ENCODE measurements around the gene ICAM4.

DNA sequence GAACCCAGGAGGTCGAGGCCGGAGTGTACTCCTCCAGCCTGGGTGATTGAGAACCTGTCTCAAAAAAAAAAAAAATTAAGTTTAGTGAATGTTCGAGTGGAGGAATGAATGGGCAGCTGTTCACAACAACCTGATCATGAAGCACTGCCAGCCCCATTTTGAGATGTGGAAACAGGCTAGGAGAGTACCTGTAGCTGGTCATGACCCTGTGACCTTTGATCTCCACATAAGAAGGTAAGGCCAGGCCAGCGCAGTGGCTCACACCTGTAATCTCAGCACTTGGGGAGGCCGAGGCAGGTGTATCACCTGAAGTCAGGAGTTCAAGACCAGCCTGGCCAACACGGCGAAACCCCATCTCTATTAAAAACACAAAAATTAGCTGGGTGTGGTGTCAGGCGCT is 39.0 kb downstream of the ICAM4 start:
- TF ChIP-seq, protein P1, sequence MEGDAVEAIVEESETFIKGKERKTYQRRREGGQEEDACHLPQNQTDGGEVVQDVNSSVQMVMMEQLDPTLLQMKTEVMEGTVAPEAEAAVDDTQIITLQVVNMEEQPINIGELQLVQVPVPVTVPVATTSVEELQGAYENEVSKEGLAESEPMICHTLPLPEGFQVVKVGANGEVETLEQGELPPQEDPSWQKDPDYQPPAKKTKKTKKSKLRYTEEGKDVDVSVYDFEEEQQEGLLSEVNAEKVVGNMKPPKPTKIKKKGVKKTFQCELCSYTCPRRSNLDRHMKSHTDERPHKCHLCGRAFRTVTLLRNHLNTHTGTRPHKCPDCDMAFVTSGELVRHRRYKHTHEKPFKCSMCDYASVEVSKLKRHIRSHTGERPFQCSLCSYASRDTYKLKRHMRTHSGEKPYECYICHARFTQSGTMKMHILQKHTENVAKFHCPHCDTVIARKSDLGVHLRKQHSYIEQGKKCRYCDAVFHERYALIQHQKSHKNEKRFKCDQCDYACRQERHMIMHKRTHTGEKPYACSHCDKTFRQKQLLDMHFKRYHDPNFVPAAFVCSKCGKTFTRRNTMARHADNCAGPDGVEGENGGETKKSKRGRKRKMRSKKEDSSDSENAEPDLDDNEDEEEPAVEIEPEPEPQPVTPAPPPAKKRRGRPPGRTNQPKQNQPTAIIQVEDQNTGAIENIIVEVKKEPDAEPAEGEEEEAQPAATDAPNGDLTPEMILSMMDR (IDR thresholded peaks at IDR 0.05; ENCODE audit: borderline replicate concordance, extremely low read depth, low read length, poor library complexity, severe bottlenecking) = no peak
- no peak for TF ChIP-seq EZH2 (IDR thresholded peaks at IDR 0.05; ENCODE audit: borderline replicate concordance, low read depth, low read length, severe bottlenecking)

All from DND-41 (cell line).